HG02763 (cell line): ENCODE data around the gene CCDC9B.

Source experiments
- ATAC-seq: cut with Tn5 transposase; IDR thresholded peaks from one replicate; pipeline ENCODE4 v1.9.1; 2021; ENCODE audit warnings: mild to moderate bottlenecking, moderate library complexity; ENCODE audit not compliant: unreplicated experiment

Gene CCDC9B

GRCh38 chr15:40365624-40366456 is 25.1 kb upstream of the CCDC9B start:
- ATAC-seq, result no peak

GRCh38 chr15:40365016-40365415 is 24.3 kb upstream of the CCDC9B start:
- ATAC-seq, result no peak

GRCh38 chr15:40364251-40364650 is 23.5 kb upstream of the CCDC9B start:
- ATAC-seq, result no peak

- no peak for ATAC-seq
These were observed 22.9 kb upstream of the CCDC9B start for GRCh38 chr15:40363611-40364010.

- no peak for ATAC-seq
These were observed 20.9 kb upstream of the CCDC9B start for GRCh38 chr15:40361640-40362039.

- ATAC-seq, result no peak
These were observed 19.3 kb upstream of the CCDC9B start for GRCh38 chr15:40360015-40360414.

GRCh38 chr15:40358471-40359353 is 18.0 kb upstream of the CCDC9B start:
- peak; percentile 4 for ATAC-seq

GRCh38 chr15:40357723-40358470 is 17.2 kb upstream of the CCDC9B start, which contains the start of gene DISP2:
Gene DISP2 (plus strand): TSS chr15:40358219. CDS start chr15:40358322, 103 bp downstream.
- ATAC-seq, result peak; percentile 81

GRCh38 chr15:40357246-40357645 is 16.5 kb upstream of the CCDC9B start:
- ATAC-seq, result no peak

GRCh38 chr15:40355976-40356585 is 15.3 kb upstream of the CCDC9B start:
- ATAC-seq, result no peak

- ATAC-seq, result no peak
These were observed 13.9 kb upstream of the CCDC9B start for GRCh38 chr15:40354408-40355171.

- ATAC-seq, result no peak
These were observed 13.0 kb upstream of the CCDC9B start for GRCh38 chr15:40353697-40354096.

GRCh38 chr15:40352281-40352901 is 11.7 kb upstream of the CCDC9B start:
- no peak for ATAC-seq

- ATAC-seq, result no peak
These were observed 8.4 kb upstream of the CCDC9B start for GRCh38 chr15:40349163-40349562.

GRCh38 chr15:40348474-40348870 is 7.7 kb upstream of the CCDC9B start:
- no peak for ATAC-seq

- ATAC-seq, result no peak
These were observed 7.1 kb upstream of the CCDC9B start for GRCh38 chr15:40347559-40348473.

- ATAC-seq, result no peak
These were observed 6.1 kb upstream of the CCDC9B start for GRCh38 chr15:40346579-40347558.
